Lung (tissue), 12 donors: Measurements from ENCODE around the gene GPR22. TPM values are rescaled to one million over a fixed set of nuclear protein-coding genes. Genes with fewer than 3 reads are reported as not detected.

Experiments used
- ATAC-seq: fragments of 200-7000 bp; cut with Tn5 transposase; one replicate; pipeline ENCODE4 v1.9.1; 2020; ENCODE audit warnings: moderate number of reproducible peaks; ENCODE audit not compliant: insufficient read depth, low FRiP score
- DNase-seq, 3 donors: peaks; one replicate each; pipeline ENCODE4 v3.0.0-alpha.2; 2013 to 2017
- H3K27ac ChIP-seq, 2 donors: one replicate each; pipeline ENCODE4 v1.5.1; 2013; ENCODE audit warnings: mild to moderate bottlenecking in 2 of 2, moderate library complexity in 2 of 2, control low read depth in 1 of 2, inconsistent platforms in 1 of 2, low read depth in 1 of 2, low read length in 1 of 2
- H3K27me3 ChIP-seq, 3 donors: one replicate each; pipeline ENCODE4 v1.5.1; 2013; ENCODE audit warnings: low read length in 2 of 3; ENCODE audit not compliant: control insufficient read depth in 3 of 3, insufficient read depth in 3 of 3
- H3K36me3 ChIP-seq, 4 donors: one replicate each; pipeline ENCODE4 v1.5.1; 2013; ENCODE audit warnings: low read length in 4 of 4, mild to moderate bottlenecking in 1 of 4, moderate library complexity in 1 of 4; ENCODE audit not compliant: control insufficient read depth in 4 of 4, insufficient read depth in 4 of 4
- H3K4me1 ChIP-seq, 5 donors: one replicate each; pipeline ENCODE4 v1.5.1; 2013; ENCODE audit warnings: low read length in 5 of 5, mild to moderate bottlenecking in 2 of 5, moderate library complexity in 1 of 5; ENCODE audit not compliant: control insufficient read depth in 5 of 5, insufficient read depth in 5 of 5
- H3K4me3 ChIP-seq: one replicate; pipeline ENCODE4 v1.5.1; 2013; ENCODE audit warnings: mild to moderate bottlenecking, control low read depth, moderate library complexity
- H3K9ac ChIP-seq, 2 donors: one replicate each; pipeline ENCODE4 v1.5.1; 2013; ENCODE audit warnings: low read length in 2 of 2, control low read depth in 1 of 2; ENCODE audit not compliant: insufficient read depth in 1 of 2
- H3K9me3 ChIP-seq, 4 donors: one replicate each; pipeline ENCODE4 v1.5.1; 2013; ENCODE audit warnings: low read length in 3 of 4, mild to moderate bottlenecking in 1 of 4, moderate library complexity in 1 of 4; ENCODE audit not compliant: control insufficient read depth in 4 of 4, insufficient read depth in 3 of 4
- CTCF ChIP-seq: IDR thresholded peaks from 2 replicates; pipeline ENCODE4 v1.5.1; 2012; ENCODE audit warnings: mild to moderate bottlenecking; ENCODE audit errors: control extremely low read depth, extremely low read depth
- WGBS, 2 donors: extraction: QIAGEN DNeasy Blood & Tissue Kit; methylation state at CpG; one replicate each; pipeline ENCODE4 v1.1.7; 2013; 5-methylcytosine and 5-hydroxymethylcytosine counted together
- polyA plus RNA-seq, 2 donors: library from polyadenylated mRNA; stranded (reverse); fragments of 200-250 nt; gene quantifications; one replicate each; pipeline ENCODE4 v1.2.1, GENCODE V29; 2013
- total RNA-seq, 2 donors: library from RNA; depleted of rRNA in 1 of 2; stranded (reverse); fragments of >200 nt in 1 of 2; gene quantifications; one replicate each; pipeline ENCODE4 v1.2.1, GENCODE V29; 2014 to 2021
- donor health status: control.
- donor health status: control.
- donor health status: Bipolar disorder and iron deficiency.
- donor health status: healthy.
- donor health status: DM: yes; HTN: yes; CAD: no.

The GPR22 gene
- total and polyA plus RNA-seq, 4 donors: not detected

GRCh38 chr7:107432261-107432660 lies 37.6 kb upstream of the GPR22 start:
- 78 to 91% methylated on average over 1 of the region's 1 CpG for WGBS, 2 donors
- no peak overlapping the region for H3K4me3 ChIP-seq
- DNase-seq (no peak), ATAC-seq (no peak)
- TF ChIP-seq CTCF: no peak
- H3K9me3 ChIP-seq: no peaks in the 10 kb centered on the region
- H3K9ac ChIP-seq: no peak overlapping the region
- no peaks in the 10 kb centered on the region for H3K27me3 ChIP-seq
- no peaks in the 10 kb centered on the region for H3K4me1 ChIP-seq
- H3K36me3 ChIP-seq: peaks cover 0 to 3% (median 0%) of the 10 kb centered on the region in 4 donors
- no peak overlapping the region for H3K27ac ChIP-seq

GRCh38 chr7:107435749-107436148 lies 34.1 kb upstream of the GPR22 start:
- Histone ChIP-seq H3K27me3 (no peaks in the 10 kb centered on the region), H3K4me1 (peaks cover 0 to 3% (median 0%) of the 10 kb centered on the region in 5 donors), H3K9ac (no peak overlapping the region), H3K4me3 (no peak overlapping the region), H3K9me3 (no peaks in the 10 kb centered on the region), H3K27ac (no peak overlapping the region), H3K36me3 (peaks cover 0 to 3% (median 0%) of the 10 kb centered on the region in 4 donors)
- no peak for DNase-seq
- no peak for ATAC-seq
- 96 to 100% methylated on average over 1 of the region's 1 CpG for WGBS, 2 donors
- no peak for TF ChIP-seq CTCF

- ATAC-seq: no peak
- Histone ChIP-seq H3K27ac (no peak overlapping the region), H3K4me1 (peaks cover 0 to 9% (median 0%) of the 10 kb centered on the region in 5 donors), H3K36me3 (no peaks in the 10 kb centered on the region), H3K9me3 (peaks cover 0 to 2% (median 0%) of the 10 kb centered on the region in 4 donors), H3K4me3 (no peak overlapping the region), H3K9ac (no peak overlapping the region), H3K27me3 (no peaks in the 10 kb centered on the region)
- DNase-seq: no peak
- WGBS, 2 donors: 94 to 97% methylated on average over 5 of the region's 5 CpGs
- no peak for TF ChIP-seq CTCF
Observed at GRCh38 chr7:107439025-107439424, 30.8 kb upstream of the GPR22 start.
